ENCODE measurements around the gene TMOD2.

Gene TMOD2

DNA sequence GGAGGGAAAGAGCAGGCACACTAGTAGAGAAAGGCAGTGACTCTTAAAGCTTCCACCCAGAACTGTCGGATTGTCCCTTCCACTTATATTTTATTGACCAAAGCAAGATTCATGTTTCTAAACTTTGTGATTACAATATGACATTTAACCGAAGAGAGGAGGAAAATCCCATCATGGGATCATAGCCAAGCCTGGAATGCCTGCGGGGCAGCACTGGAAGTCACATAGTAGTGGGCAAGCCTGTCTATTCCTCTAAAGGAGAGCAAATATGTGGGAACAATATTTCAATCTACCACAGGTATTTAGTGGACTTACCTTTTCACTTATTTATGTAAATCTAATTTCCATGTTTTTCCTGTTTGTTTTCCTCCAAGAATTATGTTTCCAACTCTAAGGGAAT lies 74.3 kb downstream of the TMOD2 start:
- no peak for DNase-seq (ENCODE audit: low spot score)

DNA sequence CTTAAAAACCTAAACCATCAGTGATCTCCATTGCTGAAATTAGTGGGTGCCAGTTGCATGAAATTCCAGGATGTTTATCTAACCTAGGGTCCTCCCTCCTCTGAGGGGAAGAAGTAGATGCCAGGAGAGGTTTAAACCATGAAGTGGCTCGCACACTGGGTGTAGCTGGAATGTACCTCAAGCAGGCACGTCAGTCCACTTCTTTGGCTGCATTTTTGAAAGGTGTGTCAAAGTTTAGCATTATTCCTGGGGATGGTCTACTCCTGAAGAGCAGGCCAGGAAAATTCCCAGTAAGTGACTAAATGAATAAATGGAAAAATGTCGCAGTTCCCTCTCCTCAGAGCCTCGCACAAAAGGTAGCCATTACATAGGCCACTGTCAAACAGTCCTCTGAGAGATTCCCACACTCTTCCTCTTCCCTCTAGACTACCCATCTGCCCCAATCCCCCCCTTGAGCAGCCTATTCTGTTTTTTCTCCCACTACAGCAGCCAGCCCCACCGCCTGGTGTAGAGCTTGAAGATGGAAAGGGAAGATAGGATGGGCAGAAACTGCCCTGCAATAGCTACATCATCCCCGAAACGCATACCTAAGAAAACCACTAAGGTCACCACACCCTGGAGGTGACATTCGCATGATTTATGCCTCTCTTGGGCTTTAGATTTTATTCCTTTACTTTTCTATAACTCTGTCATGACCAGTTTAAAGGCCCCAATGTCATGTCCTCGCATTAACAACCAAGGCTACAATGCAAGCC lies 77.4 kb downstream of the TMOD2 start:
- no peak for DNase-seq (ENCODE audit: low spot score)

- DNase-seq (ENCODE audit: low spot score), result peak; percentile 91
These were observed 78.2 kb downstream of the TMOD2 start, which contains the start of gene TMOD3 for GRCh38 chr15:51829376-51830275. Gene TMOD3 (plus strand): TSS chr15:51829653. CDS start chr15:51862885, 33,232 bp downstream.

DNA sequence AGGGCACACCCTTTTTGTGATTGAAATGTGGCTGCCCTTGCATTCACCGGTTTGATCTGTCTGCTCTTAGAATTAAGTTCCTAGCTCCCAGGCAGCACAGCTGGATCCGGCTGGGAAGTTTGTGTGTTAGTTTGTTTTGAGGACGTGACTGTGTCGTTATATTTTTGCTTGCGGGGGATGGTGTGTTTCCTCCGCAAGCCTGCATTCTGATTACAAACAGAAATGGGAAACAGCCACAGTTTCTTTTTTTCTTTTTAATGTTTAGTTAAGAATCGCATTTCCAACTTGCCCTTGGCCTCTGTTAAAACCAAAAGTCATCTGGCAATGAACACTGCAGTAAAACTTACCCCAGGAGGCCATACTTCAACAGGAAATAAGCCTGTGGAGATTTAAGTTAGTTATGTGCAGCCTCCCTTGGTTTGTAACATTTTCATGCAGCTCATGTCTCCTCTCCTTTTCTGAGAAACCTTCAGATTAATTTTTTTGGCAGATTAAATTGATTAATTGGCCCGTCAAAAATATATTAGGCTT lies 78.9 kb downstream of the TMOD2 start:
- DNase-seq (ENCODE audit: low spot score), result peak; percentile 8

DNA sequence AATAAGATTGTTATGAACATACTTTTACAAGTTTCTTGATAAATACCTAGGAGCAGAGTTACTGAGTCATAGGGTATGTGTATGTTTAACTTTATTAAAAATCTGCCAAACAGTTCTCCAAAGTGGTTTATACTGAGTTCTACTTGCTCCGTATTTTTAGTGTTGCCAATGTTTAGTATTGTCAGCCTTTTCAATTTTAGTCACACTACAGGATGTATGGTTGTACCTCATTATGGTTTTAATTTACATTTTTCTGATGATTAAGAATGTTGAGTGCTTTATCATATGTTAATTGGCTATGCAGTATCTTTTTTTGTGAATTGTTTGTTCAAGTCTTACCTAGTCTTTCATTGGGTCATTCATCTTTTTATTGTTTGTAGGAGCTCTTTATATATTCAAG lies 82.4 kb downstream of the TMOD2 start:
- DNase-seq (ENCODE audit: low spot score), result no peak

- peak; percentile 6 for DNase-seq (ENCODE audit: low spot score)
These were observed 86.4 kb downstream of the TMOD2 start for GRCh38 chr15:51837792-51838251.

DNA sequence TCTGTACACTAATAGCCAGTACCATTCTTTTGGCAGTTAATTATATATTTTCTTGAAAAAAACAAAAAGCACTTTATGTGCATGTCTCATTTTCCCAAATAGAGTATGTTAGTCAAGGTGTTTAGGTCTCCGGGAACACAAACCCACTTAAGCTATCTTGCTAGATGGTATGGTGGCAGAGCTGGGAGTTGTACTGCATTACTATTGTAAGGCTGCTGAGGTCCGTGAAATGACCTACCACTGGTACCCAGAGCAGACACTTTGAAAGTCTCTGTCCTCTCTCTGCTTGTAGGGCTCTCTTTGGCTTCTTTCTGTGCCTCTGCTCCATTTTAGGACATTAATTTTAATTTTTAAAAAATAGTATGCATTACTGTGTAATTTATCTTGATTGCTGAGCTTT lies 86.9 kb downstream of the TMOD2 start:
- DNase-seq (ENCODE audit: low spot score), result no peak

DNA sequence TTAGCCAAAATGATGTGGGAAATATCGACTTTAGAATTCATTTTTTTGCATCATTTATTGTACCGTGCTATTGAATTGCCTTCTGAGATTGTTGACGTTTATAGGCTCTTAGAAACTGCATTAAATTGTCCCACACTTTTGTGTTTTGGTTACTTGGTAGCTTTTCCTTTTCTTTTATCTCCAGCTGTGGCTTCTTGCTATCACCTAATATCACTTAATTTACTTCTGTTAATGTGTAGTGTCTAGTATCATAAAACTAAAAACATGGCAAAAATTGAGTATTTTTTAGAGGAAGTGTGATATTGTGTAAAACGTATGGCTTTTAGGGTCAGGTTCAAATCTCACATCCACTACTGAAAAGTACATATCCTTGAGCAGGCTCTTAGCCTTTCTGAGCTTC lies 89.3 kb downstream of the TMOD2 start:
- DNase-seq (ENCODE audit: low spot score), result no peak

DNA sequence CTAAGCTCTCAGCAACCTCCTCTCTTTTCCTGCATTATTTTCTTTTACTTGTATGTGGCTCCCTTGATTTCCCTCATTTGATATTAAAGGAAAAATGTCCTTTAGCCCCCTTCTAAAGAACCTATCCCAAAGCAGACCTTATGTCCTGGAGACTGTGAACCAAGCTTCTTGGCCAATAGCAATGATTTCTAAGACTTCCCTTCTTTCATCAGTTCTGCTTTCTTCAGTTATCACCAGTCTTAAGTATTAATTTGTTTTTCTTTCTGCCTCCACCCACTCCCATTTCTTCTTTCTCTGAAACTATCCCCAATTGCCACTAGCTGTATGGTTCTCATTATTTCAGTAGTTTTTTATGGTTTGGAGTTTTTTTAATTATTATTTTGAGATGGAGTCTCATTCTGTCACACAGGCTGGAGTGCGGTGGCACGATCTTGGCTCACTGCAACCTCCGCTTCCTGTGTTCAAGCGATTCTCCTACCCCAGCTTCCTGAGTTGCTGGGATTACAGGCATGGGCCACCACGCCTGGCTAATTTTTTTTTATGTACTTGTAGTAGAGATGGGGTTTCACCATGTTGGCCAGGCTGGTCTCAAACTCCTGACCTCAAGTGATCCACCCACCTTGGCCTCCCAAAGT lies 90.1 kb downstream of the TMOD2 start:
- DNase-seq (ENCODE audit: low spot score), result no peak

DNA sequence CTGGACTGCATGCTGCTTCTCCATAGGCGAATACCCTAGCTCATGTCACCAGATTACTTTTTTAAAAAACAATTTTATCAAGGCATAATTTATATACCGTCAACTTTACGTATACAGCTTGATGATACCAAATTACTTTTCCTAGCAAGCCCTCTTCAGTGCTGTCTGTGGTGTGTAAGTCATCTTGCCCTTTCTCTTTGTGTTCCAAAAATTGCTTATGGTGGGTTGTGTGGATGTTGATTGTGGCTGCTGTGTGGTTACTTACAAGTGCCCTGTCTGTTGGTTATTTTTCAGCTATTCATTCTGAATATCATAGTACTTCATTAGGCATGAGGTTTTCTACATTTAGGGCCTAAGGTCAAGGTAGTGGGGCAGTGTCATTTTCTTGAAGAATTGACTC lies 90.9 kb downstream of the TMOD2 start:
- no peak for DNase-seq (ENCODE audit: low spot score)

GRCh38 chr15:51842852-51843737 lies 91.7 kb downstream of the TMOD2 start:
- DNase-seq (ENCODE audit: low spot score), result peak; percentile 13

DNA sequence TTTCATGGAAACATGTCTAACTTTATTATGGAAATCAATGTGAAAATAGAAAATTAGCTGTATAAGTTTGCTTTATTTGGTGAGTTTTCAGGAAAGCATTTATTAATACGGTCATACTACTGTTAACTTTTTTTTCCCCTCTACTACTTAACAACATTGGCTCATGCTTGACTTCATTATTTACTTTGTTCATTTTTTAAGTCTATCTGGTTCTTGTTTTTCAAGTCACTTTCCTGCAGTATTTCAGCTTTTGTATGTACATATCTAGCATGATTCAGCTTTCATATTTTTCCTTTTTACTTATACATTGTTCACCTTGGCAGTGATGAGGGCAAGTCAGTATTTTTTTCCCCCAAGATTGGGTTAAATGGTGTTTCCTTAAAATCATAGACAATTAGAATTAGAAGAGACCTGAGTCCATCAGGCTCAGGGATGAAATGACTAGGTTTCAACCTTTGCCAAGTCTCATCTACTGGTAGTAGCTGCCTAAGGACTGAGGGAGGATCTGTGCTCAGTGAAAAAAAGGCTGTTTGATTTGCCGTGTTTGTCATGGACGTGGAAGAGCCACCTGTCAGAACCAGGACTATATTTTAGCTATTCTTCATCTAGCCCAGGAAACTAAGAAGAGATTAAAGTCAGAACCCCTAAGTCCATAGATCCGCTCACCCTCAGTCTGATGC lies 93.5 kb downstream of the TMOD2 start:
- no peak for DNase-seq (ENCODE audit: low spot score)

DNA sequence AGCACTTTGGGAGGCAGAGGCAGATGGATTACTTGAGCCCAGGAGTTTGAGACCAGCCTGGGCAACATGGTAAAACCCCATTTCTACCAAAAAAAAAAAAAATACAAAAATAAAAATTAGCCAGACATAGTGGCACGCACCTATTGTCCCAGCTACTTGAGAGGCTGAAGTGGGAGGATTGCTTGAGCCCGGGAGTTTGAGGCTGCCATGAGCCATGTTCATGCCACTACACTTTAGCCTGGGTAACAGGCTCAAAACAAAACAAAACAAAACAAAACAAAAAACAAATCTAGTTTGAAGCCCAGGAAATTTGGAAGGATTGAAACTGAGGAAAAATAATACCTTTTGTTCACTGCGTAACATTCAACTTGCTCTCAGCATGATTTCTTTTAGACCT lies 94.7 kb downstream of the TMOD2 start:
- no peak for DNase-seq (ENCODE audit: low spot score)

DNA sequence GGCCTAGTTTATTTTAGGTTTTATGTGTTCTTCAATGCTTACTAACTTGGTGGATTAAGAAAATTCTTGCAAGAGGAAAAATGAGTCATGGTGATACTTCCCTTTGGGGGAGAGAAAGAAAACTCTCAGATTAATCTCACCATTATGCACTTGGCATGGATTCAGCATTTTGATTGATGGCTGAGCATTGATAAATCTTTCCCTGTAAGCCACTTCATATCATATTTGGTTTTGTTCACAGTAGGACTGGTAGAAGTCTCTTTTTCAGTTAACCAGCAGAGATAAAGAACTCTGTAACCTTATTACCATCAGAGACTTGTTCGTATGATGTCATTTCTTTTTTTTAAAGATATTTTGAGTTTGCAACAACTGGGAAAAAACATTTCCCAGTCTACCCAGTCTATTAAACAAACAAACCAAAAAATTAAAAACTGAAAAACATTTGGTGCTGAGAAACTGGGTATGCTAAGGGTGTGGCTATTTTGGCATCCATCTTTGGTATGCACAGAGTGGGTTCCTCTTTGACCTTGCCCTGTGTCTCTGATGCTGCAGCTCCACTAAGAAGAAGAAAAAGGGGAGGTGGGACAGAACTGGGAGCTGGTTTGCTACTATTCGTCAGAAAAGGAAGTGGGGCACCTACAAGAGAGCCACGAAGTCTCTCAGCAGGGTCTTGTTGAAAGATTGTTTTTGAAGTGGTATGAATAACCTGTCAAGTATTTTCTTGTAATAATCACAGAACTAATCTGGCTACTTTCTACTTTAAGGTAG lies 95.2 kb downstream of the TMOD2 start:
- DNase-seq (ENCODE audit: low spot score), result peak; percentile 26

- DNase-seq (ENCODE audit: low spot score), result no peak
These were observed 97.4 kb downstream of the TMOD2 start for GRCh38 chr15:51848811-51849210.

GRCh38 chr15:51849860-51850259 lies 98.5 kb downstream of the TMOD2 start:
- DNase-seq (ENCODE audit: low spot score), result no peak

DNA sequence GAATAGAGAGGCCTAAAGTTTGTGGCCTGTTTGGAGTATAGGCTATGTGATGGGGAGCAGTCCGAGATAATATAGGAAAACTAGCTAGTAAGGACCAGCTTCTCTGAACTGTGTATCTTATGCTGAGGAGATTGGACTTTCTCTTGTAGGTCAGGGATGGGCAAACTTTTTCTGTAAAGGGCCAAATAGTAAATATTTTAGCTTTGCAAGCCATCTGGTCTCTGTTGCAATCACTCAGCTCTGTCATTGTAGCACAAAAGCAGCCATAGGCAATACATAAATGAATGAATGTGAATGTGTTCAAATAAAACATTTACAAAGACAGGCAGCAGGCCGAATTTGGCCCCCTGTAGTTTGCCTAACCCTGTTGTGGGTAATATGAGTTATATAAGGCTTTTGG lies 102.6 kb downstream of the TMOD2 start:
- DNase-seq (ENCODE audit: low spot score), result no peak

- no peak for DNase-seq (ENCODE audit: low spot score)
These were observed 104.2 kb downstream of the TMOD2 start for GRCh38 chr15:51855612-51856011.

DNA sequence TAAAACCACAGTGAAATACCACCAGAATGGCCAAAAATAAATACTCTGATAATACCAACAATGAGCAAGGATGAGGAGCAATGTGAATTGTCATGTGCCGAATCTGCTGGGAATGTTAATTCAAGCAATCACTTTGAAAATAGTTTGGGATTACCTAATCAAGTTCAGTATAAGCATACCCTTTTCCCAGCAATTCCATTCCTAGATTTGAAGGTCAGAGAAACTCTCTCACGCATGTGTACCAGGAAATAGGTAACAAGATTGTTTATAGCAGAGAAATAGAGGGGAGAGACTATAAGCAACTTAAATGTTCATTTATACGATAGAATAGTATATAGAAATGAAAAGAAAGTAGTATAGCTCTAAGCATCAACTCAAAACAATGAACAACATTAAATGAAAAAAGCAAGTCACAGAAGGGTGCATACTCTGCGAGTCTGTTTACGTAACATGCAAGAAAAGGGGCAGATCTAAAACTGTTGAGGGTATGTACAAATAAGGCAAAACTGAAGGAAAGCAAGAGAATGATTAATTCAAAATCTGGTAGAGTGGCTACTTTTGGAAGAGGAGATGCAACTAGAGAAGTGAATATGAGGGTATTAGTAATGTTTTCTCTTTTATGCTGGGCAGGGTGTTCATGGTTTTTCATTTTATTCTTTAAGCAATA lies 105.5 kb downstream of the TMOD2 start:
- no peak for DNase-seq (ENCODE audit: low spot score)
